GM19035 (cell line): ENCODE measurements around the gene NDUFB8.
"Not testable (repeated sequence)": the region's sequence is repeated elsewhere in the genome, so short reads cannot be mapped to it uniquely, and the experiment has no call there.

Source experiments
- ATAC-seq: cut with Tn5 transposase; IDR thresholded peaks from one replicate; pipeline ENCODE4 v1.9.1; 2021; ENCODE audit not compliant: unreplicated experiment

Gene NDUFB8

GRCh38 chr10:100529475-100530298, at the start of gene NDUFB8:
NDUFB8 (minus strand) TSS chr10:100529871; CDS start chr10:100529851, 20 bp downstream.
- ATAC-seq = peak; percentile 74

- no peak for ATAC-seq
Observed at GRCh38 chr10:100576282-100576635, 46.6 kb upstream of the NDUFB8 start.

GRCh38 chr10:100575585-100576281, 46.1 kb upstream of the NDUFB8 start:
- no peak for ATAC-seq

- ATAC-seq = not testable (repeated sequence)
Observed at GRCh38 chr10:100575146-100575545, 45.5 kb upstream of the NDUFB8 start.

GRCh38 chr10:100571084-100571856, 41.6 kb upstream of the NDUFB8 start:
- no peak for ATAC-seq

GRCh38 chr10:100570506-100570905, 40.8 kb upstream of the NDUFB8 start:
- ATAC-seq = no peak

- no peak for ATAC-seq
Observed at GRCh38 chr10:100569687-100570481, 40.2 kb upstream of the NDUFB8 start.

- ATAC-seq = no peak
Observed at GRCh38 chr10:100568912-100569311, 39.2 kb upstream of the NDUFB8 start.

- no peak for ATAC-seq
Observed at GRCh38 chr10:100567826-100568225, 38.2 kb upstream of the NDUFB8 start.

GRCh38 chr10:100567249-100567648, 37.6 kb upstream of the NDUFB8 start:
- ATAC-seq = no peak

GRCh38 chr10:100566561-100566960, 36.9 kb upstream of the NDUFB8 start:
- ATAC-seq = no peak

GRCh38 chr10:100565206-100565985, 35.7 kb upstream of the NDUFB8 start:
- no peak for ATAC-seq

GRCh38 chr10:100562008-100562672, 32.5 kb upstream of the NDUFB8 start:
- ATAC-seq = peak; percentile 63

GRCh38 chr10:100561005-100561404, 31.3 kb upstream of the NDUFB8 start:
- ATAC-seq = no peak

GRCh38 chr10:100560248-100560647, 30.6 kb upstream of the NDUFB8 start:
- ATAC-seq = no peak

GRCh38 chr10:100554902-100555301, 25.2 kb upstream of the NDUFB8 start:
- no peak for ATAC-seq

GRCh38 chr10:100553929-100554328, 24.3 kb upstream of the NDUFB8 start:
- no peak for ATAC-seq

- no peak for ATAC-seq
Observed at GRCh38 chr10:100551738-100552137, 22.1 kb upstream of the NDUFB8 start.

GRCh38 chr10:100551196-100551595, 21.5 kb upstream of the NDUFB8 start:
- no peak for ATAC-seq
